Osteoblast (primary cell): ENCODE data around the gene DAB2IP. TPM values are rescaled to one million over a fixed set of nuclear protein-coding genes. Genes with fewer than 3 reads are reported as not detected.

Experiments used
- DNase-seq: peaks from one replicate; pipeline ENCODE4 v3.0.0; 2011; ENCODE audit warnings: low spot score, mixed read lengths; ENCODE audit not compliant: insufficient read length; ENCODE audit errors: missing footprints
- H2AFZ ChIP-seq: 2 replicates; pipeline ENCODE4 v1.6.0; 2011; ENCODE audit warnings: mild to moderate bottlenecking, low read length
- H3K27ac ChIP-seq: 2 replicates; pipeline ENCODE4 v1.5.1; 2011; ENCODE audit warnings: mild to moderate bottlenecking, low read depth, low read length, moderate library complexity
- H3K27me3 ChIP-seq: 2 replicates; pipeline ENCODE4 v1.6.0; 2012; ENCODE audit warnings: mild to moderate bottlenecking, control low read depth, inconsistent platforms, low read length, moderate library complexity; ENCODE audit not compliant: insufficient read depth
- H3K36me3 ChIP-seq: 2 replicates; pipeline ENCODE4 v1.5.1; 2011; ENCODE audit warnings: mild to moderate bottlenecking, low read length, control low read depth, moderate library complexity; ENCODE audit not compliant: insufficient read depth
- H3K4me1 ChIP-seq: 2 replicates; pipeline ENCODE4 v1.5.1; 2011; ENCODE audit warnings: mild to moderate bottlenecking, low read length, control low read depth, moderate library complexity; ENCODE audit not compliant: insufficient read depth
- H3K4me2 ChIP-seq: 2 replicates; pipeline ENCODE4 v1.6.0; 2011; ENCODE audit warnings: mild to moderate bottlenecking, low read length; ENCODE audit not compliant: insufficient read depth
- H3K4me3 ChIP-seq: fragments of 200-600 bp; sonication (generic); 3 replicates; pipeline ENCODE4 v1.5.1; 2012; ENCODE audit warnings: mild to moderate bottlenecking, low read length, inconsistent platforms; ENCODE audit not compliant: insufficient read depth
- H3K79me2 ChIP-seq: 2 replicates; pipeline ENCODE4 v1.6.0; 2012; ENCODE audit warnings: mild to moderate bottlenecking, low read length, control low read depth, inconsistent platforms; ENCODE audit not compliant: insufficient read depth
- H3K9me3 ChIP-seq: 2 replicates; pipeline ENCODE4 v1.5.1; 2011; ENCODE audit warnings: low read depth, low read length, control low read depth
- H4K20me1 ChIP-seq: 2 replicates; pipeline ENCODE4 v1.6.0; 2012; ENCODE audit warnings: mild to moderate bottlenecking, low read length, control low read depth; ENCODE audit not compliant: insufficient read depth
- total RNA-seq: library from RNA; depleted of rRNA; stranded (reverse); fragments of >200 nt; gene quantifications from 2 replicates; pipeline ENCODE4 v1.2.3, GENCODE V29; 2012
- TF ChIP-seq, protein P1 (sequence below): IDR thresholded peaks from 2 replicates; pipeline ENCODE4 v1.5.1; 2011; ENCODE audit warnings: mild to moderate bottlenecking, low read depth, low read length, moderate library complexity; ENCODE audit errors: extremely low read depth

Gene DAB2IP
- total RNA-seq, 1 donor, result 60.8 TPM

DNA sequence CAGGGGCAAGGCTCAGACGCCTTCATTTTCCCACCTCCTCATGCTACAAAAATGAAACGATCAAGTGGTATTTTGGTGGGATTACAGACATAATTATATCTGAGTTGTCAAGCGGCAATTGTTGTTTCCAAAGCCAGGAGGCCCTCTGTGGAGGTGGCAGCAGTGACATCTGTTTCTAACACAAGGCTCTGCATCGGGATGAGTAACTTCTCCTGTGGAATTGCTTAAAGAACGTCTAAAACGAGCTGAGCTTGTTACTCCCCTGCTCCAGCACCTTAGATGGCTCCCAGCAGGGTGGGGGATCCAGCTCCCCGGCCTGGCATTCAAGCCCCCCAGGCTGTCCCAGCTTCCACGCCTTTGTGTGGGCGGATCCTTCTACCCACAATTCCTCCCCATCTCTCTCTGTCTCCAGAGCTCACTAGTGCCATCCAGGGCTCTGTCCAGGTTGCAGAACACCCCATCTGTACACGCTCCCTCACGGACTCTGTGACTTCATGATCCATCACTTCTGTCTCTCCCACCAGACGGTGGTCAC is 36.8 kb downstream of the DAB2IP start:
- no peak overlapping the region for H3K4me2 ChIP-seq
- H3K27ac ChIP-seq, result no peak overlapping the region
- H3K9me3 ChIP-seq, result no peaks in the 10 kb centered on the region
- H4K20me1 ChIP-seq, result peaks cover 3% of the 10 kb centered on the region
- TF ChIP-seq, protein P1, sequence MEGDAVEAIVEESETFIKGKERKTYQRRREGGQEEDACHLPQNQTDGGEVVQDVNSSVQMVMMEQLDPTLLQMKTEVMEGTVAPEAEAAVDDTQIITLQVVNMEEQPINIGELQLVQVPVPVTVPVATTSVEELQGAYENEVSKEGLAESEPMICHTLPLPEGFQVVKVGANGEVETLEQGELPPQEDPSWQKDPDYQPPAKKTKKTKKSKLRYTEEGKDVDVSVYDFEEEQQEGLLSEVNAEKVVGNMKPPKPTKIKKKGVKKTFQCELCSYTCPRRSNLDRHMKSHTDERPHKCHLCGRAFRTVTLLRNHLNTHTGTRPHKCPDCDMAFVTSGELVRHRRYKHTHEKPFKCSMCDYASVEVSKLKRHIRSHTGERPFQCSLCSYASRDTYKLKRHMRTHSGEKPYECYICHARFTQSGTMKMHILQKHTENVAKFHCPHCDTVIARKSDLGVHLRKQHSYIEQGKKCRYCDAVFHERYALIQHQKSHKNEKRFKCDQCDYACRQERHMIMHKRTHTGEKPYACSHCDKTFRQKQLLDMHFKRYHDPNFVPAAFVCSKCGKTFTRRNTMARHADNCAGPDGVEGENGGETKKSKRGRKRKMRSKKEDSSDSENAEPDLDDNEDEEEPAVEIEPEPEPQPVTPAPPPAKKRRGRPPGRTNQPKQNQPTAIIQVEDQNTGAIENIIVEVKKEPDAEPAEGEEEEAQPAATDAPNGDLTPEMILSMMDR, result no peak
- peak; percentile 51 for DNase-seq
- H3K4me3 ChIP-seq, result no peak overlapping the region
- H3K36me3 ChIP-seq, result no peaks in the 10 kb centered on the region
- no peaks in the 10 kb centered on the region for H3K4me1 ChIP-seq
- no peak overlapping the region for H2AFZ ChIP-seq
- no peaks in the 10 kb centered on the region for H3K79me2 ChIP-seq
- no peaks in the 10 kb centered on the region for H3K27me3 ChIP-seq

DNA sequence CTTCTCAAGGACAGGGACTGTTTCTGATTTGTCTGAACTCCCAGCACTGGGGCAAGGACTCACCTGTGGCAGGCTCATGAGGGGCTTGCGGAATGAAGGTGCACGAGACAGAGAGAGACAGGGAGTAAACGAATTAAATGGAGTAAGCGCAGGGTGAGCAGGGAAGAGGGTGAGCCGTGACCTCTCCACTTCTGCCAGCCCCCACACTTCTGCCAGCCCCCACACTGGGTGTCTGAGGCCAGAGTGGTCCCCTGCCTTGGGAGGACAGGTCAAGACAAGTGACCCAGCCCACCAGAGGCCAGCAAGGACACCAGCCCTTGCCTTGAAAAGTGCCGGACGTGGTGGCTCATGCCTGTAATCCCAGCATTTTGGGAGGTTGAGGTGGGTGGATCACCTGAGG is 37.2 kb downstream of the DAB2IP start:
- no peak for DNase-seq

DNA sequence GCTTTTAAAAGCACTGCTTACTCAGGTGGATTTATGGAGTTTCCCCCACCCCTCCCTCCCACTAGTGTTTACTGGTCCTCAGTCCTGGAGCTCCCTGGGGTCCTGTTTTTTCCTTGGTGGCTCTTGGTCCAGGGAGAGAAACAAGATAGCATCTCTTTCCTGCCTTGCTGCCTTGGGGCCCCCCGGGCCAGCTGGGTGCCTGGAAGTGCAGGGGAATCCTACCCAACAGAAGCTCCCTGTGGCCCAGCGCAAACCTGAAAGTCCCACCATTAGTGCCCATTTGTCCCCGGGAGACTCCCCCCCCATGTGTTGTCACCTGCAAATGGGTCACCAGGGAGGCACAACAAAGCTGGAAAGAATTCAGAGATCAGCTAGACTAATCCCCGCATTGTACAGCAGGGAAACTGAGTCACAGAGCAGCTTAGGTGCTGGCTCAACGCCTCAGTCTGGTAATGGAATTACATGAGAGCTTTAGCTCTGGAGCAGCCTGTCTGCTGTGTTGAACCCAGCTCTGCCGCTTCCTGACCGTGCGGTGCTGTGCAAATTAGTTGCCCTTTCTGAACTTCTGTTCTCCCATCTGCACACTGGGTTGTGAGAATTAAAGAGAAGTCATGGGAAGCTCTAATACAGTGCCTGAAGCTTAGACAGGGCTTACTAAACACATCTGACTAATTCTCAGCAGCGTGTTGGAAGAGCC is 38.2 kb downstream of the DAB2IP start:
- Histone ChIP-seq H3K27me3 (no peaks in the 10 kb centered on the region), H4K20me1 (peaks cover 3% of the 10 kb centered on the region), H3K9me3 (no peaks in the 10 kb centered on the region), H3K27ac (no peak overlapping the region), H3K36me3 (no peaks in the 10 kb centered on the region), H3K79me2 (no peaks in the 10 kb centered on the region), H3K4me2 (no peak overlapping the region), H2AFZ (no peak overlapping the region), H3K4me1 (no peaks in the 10 kb centered on the region), H3K4me3 (no peak overlapping the region)
- peak; percentile 17 for DNase-seq
- TF ChIP-seq, protein P1, result no peak

More for the DNA sequence above, 37.2 kb downstream of the DAB2IP start:
- Histone ChIP-seq H3K4me1 (no peaks in the 10 kb centered on the region), H3K9me3 (no peaks in the 10 kb centered on the region), H3K79me2 (no peaks in the 10 kb centered on the region), H3K4me2 (no peak overlapping the region), H3K4me3 (no peak overlapping the region), H4K20me1 (peaks cover 3% of the 10 kb centered on the region), H3K27ac (no peak overlapping the region), H2AFZ (no peak overlapping the region), H3K27me3 (no peaks in the 10 kb centered on the region), H3K36me3 (no peaks in the 10 kb centered on the region)
- TF ChIP-seq, protein P1, result no peak

DNA sequence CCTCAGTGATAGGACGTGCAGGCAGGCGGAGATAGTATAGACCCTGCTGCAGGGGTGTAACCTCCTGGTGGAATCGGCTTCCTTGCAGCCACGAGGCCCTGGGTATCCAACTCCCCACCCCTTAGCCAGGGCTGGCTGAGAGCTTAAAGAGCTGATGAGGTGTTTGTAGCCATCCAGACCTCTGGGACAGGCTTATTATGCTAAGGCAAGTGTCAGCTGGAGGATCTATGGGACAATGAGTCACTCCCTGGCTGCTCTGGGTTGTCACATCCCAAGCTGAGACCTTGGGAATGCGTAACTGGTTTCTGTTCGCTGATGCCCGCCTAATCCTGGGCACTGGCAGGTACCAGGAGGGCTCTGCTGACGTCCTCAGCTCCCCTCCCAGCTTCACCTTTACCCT is 38.9 kb downstream of the DAB2IP start:
- no peak overlapping the region for H3K27ac ChIP-seq
- DNase-seq, result peak; percentile 59
- TF ChIP-seq, protein P1, result no peak
- H3K4me1 ChIP-seq, result no peaks in the 10 kb centered on the region
- H3K9me3 ChIP-seq, result no peaks in the 10 kb centered on the region
- H3K4me2 ChIP-seq, result no peak overlapping the region
- H3K4me3 ChIP-seq, result no peak overlapping the region
- H2AFZ ChIP-seq, result no peak overlapping the region
- no peaks in the 10 kb centered on the region for H3K79me2 ChIP-seq
- H3K27me3 ChIP-seq, result no peaks in the 10 kb centered on the region
- peaks cover 3% of the 10 kb centered on the region for H4K20me1 ChIP-seq
- no peaks in the 10 kb centered on the region for H3K36me3 ChIP-seq
